Measurements from ENCODE around the gene FRY.

FRY gene

GRCh38 chr13:32116210-32116609 is 84.6 kb downstream of the FRY start:
- no peak for TF ChIP-seq CTCF (IDR thresholded peaks at IDR 0.05)

- no peak for TF ChIP-seq CTCF (IDR thresholded peaks at IDR 0.05)
Measured at GRCh38 chr13:32117001-32117400, 85.4 kb downstream of the FRY start.

GRCh38 chr13:32117701-32118100 is 86.1 kb downstream of the FRY start:
- no peak for TF ChIP-seq CTCF (IDR thresholded peaks at IDR 0.05)

GRCh38 chr13:32121316-32121715 is 89.7 kb downstream of the FRY start:
- no peak for TF ChIP-seq CTCF (IDR thresholded peaks at IDR 0.05)

- TF ChIP-seq CTCF (IDR thresholded peaks at IDR 0.05), result no peak
Measured at GRCh38 chr13:32124743-32125142, 93.2 kb downstream of the FRY start.

- no peak for TF ChIP-seq CTCF (IDR thresholded peaks at IDR 0.05)
Measured at GRCh38 chr13:32125221-32125689, 93.7 kb downstream of the FRY start.

- TF ChIP-seq CTCF (IDR thresholded peaks at IDR 0.05), result no peak
Measured at GRCh38 chr13:32125751-32126150, 94.2 kb downstream of the FRY start.

GRCh38 chr13:32126278-32126677 is 94.7 kb downstream of the FRY start:
- TF ChIP-seq CTCF (IDR thresholded peaks at IDR 0.05), result no peak

All from LNCAP (cell line).